GM19324 (cell line): ENCODE measurements around the gene VIPR1.
"Not testable (repeated sequence)": the region's sequence is repeated elsewhere in the genome, so short reads cannot be mapped to it uniquely, and the experiment has no call there.

Experiments used
- ATAC-seq: cut with Tn5 transposase; IDR thresholded peaks from one replicate; pipeline ENCODE4 v1.9.1; 2021; ENCODE audit warnings: mild to moderate bottlenecking, moderate library complexity; ENCODE audit not compliant: unreplicated experiment, low FRiP score

VIPR1 gene

DNA sequence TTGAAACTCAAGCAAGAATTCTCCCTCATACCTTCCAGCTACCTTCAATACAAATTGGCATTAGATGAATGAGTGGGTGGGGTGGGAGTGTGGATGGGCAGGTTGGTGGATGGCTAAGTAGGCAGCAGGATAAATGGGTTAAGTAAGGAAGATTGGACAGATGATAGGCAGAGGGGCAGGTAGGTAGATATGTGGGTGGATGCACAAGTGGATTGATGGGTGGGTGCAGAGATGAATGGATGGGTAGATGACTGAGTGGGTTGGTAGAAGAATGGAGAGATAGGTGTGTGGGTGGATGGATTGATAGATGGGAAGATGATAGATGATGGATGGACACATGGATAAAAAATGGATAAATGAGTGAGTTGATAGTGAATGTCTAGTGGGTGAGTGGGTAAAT, 27.6 kb downstream of the VIPR1 start:
- no peak for ATAC-seq

DNA sequence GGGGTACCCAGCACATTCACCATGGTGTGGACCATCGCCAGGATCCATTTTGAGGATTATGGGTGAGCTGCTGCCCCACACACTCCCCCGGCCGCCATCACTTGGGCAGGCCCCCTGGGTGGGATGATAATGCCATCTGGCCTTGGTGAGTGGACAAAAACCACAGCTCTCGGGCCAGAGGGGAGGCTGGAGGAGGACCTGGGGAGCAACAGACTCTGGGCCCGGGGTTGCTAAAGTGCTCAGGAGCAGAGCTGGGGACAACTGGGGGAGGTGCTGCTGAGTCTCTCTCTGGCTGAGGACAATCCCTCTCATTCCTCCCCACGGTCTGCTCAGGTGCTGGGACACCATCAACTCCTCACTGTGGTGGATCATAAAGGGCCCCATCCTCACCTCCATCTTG, 29.0 kb downstream of the VIPR1 start:
- ATAC-seq, result no peak

DNA sequence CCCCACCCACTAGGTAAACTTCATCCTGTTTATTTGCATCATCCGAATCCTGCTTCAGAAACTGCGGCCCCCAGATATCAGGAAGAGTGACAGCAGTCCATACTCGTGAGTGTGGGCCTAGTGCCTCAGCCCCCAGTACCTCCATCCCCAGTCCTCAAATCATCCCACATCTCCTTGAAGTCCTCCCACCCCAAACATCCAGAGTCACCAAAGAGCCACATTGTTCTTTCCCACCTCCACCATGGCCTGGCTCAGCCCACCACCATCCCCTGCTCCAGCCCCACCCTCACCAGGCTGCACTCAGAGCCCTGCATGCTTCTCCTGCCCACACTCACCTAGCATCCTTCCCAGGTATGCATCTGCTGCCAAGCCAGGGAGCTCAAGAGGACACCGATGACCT, 29.8 kb downstream of the VIPR1 start:
- no peak for ATAC-seq

DNA sequence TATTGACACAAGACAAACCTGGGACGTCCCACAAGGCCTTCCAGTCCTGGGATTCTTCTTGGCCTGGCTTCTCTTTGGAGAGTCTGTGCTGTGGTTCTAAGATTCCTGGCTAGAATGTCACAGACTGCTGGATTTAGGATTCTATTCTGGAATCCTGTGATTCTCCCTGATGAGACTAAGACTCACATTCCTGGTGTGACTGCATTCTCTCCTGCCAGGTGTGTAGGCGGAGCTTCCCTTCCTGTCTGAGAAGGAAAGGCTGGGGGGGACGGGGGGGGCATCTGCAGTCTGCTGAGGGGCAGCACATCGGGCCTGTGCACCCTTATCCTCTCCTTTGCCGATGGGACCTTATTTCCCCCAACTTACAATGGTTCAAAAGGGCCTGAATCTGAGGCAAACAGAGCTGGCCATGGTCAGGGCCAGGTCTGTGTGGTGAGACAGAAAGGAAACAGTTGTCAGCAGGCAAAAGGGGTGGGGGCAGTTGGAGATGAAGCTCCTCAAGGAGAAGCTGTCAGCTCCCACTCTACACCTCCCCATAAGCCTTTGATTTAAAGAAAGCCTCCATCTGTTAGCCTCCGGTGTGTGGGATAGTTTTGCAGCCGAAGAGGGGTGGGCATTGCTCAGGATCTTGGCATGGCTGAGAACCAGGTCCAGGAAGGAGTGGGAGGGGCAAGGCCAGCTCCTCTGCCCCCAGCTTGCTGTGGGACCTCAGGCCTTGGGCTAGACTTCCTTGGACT, 30.9 kb downstream of the VIPR1 start:
- no peak for ATAC-seq

DNA sequence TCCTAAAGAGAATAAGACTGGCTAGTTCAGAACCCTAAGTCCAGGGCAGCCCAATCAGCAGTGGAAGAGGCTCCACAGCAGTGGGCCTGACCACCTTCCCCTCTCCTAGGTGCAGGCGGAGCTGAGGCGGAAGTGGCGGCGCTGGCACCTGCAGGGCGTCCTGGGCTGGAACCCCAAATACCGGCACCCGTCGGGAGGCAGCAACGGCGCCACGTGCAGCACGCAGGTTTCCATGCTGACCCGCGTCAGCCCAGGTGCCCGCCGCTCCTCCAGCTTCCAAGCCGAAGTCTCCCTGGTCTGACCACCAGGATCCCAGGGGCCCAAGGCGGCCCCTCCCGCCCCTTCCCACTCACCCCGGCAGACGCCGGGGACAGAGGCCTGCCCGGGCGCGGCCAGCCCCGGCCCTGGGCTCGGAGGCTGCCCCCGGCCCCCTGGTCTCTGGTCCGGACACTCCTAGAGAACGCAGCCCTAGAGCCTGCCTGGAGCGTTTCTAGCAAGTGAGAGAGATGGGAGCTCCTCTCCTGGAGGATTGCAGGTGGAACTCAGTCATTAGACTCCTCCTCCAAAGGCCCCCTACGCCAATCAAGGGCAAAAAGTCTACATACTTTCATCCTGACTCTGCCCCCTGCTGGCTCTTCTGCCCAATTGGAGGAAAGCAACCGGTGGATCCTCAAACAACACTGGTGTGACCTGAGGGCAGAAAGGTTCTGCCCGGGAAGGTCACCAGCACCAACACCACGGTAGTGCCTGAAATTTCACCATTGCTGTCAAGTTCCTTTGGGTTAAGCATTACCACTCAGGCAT, 33.7 kb downstream of the VIPR1 start:
- no peak for ATAC-seq

DNA sequence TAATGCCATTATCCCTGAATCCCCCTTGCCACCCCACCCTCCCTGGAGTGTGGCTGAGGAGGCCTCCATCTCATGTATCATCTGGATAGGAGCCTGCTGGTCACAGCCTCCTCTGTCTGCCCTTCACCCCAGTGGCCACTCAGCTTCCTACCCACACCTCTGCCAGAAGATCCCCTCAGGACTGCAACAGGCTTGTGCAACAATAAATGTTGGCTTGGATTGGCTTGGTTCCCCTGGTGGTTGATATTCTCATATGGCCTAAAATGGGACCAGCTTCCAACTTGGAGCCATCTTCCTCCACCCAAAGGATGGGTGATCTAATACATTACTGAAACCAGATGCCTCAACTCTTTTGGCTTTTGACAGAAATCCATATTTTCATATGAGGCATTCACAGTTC, 34.9 kb downstream of the VIPR1 start:
- no peak for ATAC-seq

DNA sequence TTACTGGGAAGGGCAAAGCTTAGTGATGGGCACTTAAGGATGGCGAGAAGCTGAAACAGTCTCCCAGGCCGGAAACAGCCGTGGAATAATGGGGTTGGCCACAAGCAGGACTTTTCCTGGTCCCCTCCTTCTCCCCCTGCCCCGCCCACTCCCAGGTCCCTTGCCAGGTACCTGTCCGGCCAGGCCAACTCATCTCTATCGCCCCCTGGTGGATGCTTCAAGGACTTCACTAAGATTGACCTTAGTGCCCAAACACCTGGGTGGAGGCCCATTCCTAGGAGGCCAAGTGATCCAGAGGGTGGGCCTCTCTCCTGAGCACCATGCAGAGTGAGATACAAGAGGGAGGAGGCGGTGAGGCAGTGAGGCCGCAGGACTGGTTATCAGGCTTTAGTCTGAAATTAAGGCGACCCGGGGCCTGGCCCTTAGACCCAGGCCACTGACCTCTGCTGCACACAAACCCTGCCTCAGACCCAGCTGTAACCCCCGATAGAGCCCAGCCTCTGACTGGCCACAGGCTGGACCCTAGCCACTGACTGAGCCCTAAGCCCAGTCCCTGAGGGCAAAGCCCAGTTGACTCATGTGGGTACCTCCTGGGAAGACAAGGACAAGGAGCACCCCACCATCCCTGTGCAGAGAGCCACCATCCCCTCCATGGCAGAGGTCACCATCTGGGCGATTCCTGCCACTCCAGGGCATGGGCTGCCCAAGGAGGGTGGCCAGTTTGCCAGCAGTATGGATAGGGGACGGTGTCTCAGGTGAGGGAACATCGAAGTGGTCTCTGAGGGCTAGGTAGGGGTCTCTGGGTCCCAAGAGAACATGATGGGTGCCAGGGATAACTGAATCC, 37.6 kb downstream of the VIPR1 start:
- ATAC-seq, result no peak

DNA sequence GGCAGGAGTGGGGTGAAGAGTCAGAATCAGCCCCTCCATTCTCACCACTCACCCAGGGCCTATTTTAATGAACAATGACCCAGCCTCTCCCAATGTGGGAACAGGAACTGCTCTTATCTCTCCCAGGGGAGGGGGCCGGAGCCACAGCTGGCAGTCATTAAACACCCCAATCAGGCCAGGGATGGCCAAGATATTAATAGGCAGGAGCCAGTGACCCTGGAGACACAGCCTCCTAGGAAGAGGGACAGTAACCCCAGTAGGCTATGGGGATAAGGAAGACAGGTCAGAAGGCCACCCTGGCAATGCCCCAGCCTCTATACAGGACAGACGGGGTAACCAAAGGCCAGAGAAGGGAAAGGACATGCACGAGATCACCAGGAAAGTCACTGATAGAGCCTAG, 38.6 kb downstream of the VIPR1 start:
- ATAC-seq, result no peak

DNA sequence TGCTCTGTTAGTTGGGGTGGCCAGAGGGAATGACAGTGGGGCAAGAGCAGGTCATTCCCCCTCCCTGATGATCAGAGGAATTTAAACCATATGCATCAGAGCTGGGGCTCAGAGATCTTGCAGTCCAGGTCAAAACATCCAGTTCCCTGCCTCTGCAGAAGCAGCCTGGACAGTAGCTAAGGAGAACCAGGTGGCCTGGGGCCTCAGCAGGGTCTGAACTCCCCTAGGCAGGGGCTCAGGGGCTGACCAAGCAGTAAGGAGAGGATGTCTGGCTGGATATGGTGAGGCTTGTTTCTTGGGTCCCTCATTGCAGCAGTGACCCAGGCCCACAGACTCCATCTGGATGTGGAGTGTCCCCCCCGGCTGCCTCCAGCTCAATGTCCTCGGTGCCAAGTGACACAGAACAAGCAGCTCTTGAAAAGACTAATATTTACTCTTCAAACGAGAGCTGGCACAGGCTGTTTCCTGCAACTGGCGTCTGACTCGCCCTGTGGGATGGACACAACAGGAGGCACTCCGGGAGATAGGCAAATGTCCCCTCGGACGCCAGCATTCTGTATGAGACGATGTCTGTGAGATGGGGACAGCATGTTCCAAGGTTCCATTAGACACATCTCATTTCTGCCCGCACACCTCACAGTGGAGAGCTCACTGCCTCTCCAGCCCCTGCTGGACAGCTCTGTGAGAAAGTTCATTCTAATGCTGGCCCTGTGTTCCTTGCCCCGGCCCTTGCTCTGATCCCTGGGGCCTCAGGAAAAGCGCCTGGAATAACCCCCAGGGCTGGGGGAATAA, 42.2 kb downstream of the VIPR1 start:
- no peak for ATAC-seq

DNA sequence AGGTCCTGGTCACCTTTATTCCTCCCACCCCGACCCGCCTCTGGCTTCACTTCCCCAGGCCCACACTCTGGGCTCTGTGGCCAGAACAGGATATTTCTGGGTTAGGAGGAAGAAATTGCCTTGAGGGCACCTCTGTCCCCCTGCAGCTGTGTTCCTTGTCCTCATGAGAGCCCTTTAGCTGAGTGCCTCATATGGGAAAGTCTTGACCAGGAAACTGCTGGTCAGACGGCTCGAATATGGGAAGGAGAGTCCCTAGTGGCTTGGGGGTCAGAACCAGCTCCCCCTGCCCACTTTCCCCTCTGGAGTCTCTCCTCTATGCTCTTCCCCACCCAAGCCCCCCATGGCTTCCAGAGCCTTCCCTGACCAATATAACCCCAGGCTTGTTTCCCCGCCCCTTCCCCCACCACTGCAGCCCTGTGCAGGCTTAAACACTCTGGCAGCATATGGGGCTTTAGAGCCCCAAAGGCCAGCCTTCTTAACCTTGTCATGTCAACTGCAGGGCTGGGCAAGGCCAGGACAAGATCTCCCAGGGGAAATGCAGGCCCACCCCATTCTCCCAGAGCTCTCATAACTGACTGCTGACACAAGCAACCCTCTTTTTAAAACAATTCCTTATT, 42.9 kb downstream of the VIPR1 start:
- ATAC-seq, result no peak

DNA sequence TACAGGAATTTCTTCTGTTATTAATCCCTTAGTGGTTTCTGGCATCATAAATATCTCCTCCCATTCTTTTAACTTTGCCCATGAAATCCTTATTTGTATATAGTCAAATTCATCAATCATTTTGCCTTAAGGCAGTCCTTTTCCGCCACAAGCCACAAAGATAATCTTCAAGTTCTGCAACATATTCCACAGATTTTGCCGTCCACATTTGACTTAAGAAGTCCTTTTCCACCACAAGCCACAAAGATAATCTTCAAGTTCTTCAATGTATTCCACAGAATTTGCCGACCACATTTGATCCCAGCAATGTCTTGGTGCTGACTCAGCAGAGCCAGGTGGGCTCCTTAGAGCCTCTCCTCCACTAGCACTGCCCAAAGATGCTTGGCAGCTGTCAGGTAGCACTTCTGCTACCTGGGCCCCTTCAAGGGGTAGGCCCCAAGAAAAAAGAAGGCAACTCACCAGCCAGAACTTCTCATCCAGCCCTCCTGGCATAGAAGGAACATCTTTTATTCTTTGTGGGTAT, 44.3 kb downstream of the VIPR1 start:
- ATAC-seq, result no peak

DNA sequence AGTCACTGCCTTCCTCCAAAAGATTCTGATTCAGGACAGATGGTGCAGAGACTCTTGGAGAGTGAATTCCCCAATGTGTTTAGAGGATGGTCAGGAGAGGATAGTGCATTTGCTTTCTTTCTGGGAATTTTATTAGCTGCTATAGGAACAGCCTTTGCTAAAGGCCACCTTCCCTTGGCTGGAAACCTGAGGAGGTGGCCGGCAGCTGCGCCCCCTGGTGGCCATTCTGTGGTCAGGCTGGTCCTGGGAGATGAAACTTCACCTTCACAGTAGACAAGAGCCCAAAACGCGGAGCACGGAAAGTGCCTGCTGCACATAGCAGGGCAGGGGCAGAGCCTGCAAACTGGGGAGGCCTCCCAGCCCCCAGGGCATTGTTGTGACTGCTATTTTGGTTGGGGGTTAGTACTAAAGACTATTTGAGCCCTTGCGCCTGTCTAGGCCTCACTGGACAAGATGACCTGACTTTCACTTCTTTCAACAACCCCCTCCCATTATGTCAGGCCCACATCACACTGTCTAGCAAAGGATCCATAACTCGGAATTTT, 45.0 kb downstream of the VIPR1 start:
- ATAC-seq, result no peak

DNA sequence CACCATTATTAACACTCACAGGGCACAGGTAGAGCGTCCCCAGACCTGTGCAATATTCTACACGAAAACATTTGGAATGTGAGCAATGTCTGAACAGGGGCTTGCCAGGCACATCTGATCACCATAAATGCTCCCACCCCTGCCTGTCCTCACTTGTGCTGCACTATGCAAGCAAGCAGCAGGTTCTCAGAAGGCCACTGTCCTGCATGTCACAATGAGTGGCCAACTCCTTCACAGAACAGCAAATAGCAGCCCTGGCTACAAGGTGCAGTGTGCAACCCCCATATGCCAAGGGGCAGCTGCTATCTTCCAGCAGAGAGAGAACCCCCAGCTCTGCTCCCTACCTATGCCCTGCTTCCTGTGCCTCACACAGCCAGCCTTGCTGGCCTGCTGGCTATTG, 46.7 kb downstream of the VIPR1 start:
- no peak for ATAC-seq

DNA sequence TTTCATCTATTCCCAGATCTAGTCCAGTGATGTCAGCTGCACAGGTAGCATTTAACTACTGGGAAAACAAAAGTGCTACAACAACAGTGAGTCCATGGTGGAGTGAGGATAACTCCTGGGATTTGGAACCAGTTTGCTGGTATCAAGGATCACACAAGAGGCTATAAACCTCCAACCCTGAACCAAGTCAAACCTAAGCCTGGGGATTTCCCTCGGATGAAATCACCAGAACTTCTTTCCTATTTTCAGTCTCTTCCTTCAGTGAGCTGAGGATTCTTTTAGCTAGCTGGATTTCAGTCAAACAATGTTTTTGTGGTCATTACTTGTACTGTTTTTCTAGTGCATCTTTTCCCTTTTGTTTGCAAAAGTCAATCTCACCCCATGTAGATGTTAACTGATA, 47.8 kb downstream of the VIPR1 start:
- no peak for ATAC-seq

DNA sequence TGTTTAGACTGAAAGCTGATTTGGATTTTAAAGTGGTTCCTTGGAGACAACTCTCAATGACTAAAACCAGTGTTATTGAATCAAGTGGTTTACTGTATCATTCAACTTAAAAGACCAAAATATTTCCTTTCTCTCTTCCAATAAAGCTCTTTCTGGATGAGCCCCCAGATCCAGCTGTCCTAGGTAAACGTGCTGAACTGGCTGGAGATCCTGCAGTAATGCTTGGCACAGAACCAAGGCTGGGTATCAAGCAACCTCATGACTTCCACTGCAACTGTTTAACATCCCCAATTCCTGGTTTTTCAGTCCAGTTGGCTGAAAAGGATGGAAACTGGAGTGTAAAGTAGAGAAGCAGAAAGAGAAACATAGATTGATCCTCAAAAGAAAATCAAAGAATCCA, 50.4 kb downstream of the VIPR1 start:
- no peak for ATAC-seq

DNA sequence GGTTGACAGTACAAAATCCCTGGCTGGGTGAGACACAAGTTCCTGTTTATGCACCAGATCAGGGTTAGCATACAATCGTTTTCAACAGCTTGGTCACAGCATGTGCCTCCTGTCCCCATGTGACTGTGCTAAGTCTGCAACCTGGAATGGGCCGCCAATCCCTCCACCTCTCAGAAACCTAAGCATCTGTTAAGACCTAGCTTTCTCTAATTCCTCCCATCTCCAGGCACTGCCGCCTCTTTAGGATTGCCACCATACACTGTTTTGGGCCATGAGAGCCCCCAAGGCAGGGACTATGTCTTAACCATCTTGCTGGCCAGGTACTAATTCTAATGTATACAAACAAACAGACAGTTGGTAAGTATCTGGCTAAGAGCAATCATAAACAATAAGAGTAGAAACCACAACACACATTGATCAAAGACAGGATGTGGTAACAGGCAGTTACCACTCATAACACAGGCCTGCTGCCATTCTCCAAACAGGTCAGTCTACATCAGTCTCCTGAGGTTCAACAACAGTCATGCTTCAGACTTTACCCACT, 53.7 kb downstream of the VIPR1 start:
- no peak for ATAC-seq

DNA sequence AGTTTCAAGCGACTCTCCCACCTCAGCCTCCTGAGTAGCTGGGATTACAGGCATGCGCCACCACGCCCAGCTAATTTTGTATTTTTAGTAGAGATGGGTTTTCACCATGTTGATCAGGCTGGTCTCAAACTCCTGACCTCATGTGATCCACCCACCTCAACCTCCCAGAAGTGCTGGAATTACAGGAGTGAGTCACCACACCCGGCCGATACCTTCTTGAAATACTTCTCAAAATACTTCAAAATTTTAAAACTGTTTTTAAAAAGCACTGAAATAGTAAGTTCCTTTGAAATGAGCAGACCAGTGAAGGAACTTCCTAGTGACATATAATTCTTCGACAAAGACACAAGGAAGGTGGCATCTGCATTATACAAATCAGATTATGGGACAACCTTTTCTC, 54.4 kb downstream of the VIPR1 start:
- not testable (repeated sequence) for ATAC-seq

DNA sequence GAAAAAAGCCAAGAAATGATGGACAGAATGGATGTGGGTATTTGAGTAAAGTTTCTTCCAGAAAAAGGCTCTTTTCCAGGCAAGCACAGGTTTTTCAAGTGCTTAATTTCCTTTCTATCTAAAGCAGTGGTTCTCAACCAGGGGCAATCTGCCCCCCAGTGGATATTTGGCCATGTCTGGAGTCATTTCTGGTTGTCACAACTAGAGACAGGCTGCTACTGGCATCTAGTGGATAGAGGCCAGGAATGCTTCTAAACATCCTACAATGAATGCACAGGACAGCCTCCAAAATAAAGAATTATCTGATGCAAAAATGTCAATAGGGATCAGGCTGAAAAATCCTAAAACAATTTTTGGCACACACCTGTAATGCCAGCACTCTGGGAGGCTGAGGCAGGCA, 55.4 kb downstream of the VIPR1 start:
- no peak for ATAC-seq
